ENCODE measurements around the gene CNPPD1.
"Not testable (repeated sequence)": the region's sequence is repeated elsewhere in the genome, so short reads cannot be mapped to it uniquely, and the experiment has no call there.

CNPPD1 gene

DNA sequence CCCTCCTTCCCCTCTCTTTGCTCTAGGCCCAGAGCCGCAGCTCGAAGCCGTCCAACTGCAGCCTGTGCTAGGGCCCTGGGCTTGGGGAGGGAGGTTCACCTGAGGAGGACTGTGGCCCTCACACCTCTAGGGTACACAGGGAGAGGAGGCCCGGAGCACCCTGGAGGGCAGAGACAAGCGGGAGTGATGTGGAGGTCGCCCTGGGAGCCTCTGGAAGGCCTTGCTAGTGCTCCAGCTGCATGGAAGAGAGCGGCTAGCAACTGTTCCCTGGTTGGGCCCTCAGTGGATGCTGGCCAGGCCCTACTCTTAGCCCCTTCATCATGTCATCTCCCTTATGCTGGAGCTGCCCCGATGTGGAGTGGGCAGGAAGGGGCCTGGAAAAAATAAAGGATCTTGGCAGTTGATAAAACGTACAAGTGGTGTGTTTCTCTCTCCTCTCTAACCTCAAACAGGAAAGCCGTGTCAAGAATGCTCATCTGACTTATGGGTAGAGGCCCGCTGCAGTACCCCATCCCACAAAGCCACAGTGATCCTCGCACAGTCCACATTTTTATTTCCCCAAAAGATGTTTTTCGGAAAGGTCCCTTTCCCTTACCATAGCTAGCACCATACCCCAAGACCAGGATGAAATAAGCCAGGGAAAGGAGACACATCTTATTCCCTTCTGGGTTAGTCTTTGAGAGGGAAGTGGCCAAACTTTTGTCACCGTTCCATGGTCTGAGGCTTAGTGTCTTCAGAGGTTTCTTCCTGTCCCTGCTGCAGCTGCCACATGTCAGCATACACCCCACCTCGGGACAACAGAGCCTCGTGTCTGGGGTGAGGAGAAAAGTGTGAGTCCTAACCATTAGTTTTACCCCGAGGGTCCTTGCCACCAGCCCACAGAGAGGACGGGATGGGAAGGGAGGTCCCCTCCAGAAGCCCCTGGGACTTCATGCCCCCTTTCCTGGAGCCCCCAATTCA lies 32.8 kb upstream of the CNPPD1 start:
- in situ Hi-C loops (cut with MboI; ENCODE audit: low sequenced_read_pairs) = loop anchor here (10.0 kb wide), 1 partner anchor 45 kb away; the partner anchor contains the start of gene NHEJ1

DNA sequence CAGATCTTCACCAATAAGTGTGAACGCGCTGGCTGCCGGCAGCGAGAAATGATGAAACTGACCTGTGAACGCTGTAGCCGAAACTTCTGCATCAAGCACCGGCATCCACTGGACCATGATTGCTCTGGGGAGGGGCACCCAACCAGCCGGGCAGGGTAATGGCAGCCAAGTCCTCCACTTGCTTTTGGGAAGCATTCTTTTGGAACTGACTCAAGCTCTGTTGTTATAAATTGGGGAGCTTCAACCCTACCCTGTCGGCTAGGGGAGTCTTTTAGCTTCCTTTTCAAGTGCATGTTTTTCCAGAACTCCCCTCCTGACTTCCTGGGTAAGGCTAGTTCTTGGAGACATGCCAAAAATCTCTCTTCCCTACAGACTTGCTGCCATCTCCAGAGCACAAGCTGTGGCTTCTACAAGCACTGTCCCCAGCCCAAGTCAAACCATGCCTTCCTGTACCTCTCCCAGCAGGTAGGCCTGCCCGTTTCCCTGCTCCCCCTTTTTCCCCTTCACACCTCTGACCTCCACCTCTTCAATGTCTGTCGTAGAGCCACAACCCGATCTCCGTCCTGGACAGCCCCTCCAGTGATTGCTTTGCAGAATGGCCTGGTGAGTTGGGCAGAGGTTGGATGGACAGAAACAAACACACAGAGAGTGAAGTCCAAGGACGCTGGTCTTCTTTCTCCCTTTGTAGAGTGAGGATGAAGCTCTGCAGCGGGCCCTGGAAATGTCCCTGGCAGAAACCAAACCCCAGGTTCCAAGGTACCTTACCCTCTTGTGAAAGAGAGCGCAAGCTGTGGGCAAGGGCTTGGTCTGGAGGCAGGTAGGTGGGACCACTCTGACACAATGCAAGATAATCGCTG lies 31.4 kb upstream of the CNPPD1 start:
- in situ Hi-C loops (cut with MboI; ENCODE audit: low sequenced_read_pairs) = no loop called here

DNA sequence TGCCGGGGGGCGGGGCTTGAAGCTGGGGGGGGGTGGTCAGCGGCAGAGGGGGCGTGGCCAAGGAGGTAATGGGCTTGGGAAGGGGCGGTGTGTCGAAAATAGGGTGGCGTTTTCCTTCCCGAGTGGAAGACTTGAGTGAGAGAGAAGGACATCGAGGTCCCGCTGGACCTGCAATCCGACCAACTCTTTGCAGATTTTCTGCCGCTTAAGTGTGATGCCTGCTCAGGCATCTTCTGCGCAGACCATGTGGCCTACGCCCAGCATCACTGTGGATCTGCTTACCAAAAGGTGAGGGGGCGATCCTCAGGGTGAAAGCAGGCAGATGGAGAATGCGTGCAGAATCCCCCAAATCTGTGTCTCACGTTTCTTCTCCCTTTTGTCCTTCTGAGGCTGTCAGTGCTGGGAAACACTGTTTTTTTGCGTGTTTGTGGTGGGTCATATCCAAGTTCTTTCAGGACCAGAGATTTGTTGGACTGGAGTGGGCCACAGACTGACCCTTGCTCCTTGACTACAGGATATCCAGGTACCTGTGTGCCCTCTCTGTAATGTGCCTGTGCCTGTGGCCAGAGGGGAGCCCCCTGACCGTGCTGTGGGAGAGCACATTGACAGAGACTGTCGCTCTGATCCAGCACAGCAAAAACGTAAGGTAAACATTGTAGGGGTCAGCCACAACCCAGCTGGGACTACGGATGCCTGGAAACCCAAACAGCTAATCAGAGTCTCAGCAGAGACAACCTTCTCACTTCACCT lies 30.6 kb upstream of the CNPPD1 start:
- in situ Hi-C loops (cut with MboI; ENCODE audit: low sequenced_read_pairs) = no loop called here

DNA sequence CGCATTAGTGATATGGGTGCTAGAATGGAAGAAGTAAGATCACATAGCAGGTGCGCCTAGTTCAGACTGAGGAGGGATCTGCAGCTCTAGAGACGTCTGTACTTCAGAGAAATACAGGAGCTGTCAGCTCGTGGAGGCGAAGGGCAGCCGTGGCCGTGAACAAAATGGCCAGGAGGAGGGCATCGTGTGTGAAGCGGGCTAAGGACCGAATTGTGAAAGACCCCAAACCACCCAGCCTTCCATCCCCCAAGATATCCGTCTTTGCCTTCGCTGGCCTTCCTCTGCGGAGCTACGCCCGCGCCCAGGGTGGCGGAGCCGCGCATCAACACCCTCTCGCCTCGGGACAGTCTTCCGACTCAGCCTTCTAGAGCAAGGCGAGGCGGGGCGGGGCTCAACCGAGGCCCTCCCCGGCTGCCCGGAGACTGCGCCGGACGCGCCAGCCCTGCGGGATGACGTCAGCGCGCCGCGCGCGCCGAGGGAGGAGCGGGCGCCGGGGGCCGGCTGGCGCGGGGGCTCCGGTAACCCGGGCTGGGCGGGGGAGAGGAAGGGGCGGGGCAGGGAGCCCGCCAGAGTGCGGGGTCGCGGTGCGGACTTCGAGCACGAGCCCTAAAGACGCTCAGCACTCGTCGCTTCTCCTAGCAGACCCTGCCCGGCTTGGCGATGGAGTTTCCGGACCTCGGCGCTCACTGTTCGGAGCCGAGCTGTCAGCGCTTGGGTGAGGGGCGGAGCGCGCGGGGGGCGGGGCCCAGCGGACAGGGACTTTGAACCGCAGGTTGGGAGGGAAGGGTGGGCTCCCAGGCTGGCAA lies 29.8 kb upstream of the CNPPD1 start, which contains the start of gene ZFAND2B:
Gene ZFAND2B, plus strand, starts transcription at position 455 of the 806 bp plus-strand sequence. Its CDS starts 206 bp downstream, at position 661.
- in situ Hi-C loops (cut with MboI; ENCODE audit: low sequenced_read_pairs) = no loop called here

DNA sequence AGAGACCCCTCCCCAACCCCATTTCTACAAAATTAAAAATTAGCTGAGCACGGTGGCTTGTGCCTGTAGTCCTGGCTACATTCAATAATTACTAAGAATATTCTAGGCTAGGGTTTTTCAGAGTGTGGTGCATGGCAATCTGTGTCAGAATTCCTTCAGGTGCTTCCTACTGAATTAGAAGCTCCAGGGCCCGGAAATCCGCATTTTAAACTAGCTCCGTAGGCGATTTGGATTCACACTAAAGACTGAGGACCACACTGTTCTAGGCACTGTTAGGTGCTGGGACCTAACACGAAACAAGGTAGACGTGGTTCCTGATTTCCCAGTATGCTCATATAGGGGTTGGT lies 29.2 kb upstream of the CNPPD1 start:
- in situ Hi-C loops (cut with MboI; ENCODE audit: low sequenced_read_pairs) = no loop called here

DNA sequence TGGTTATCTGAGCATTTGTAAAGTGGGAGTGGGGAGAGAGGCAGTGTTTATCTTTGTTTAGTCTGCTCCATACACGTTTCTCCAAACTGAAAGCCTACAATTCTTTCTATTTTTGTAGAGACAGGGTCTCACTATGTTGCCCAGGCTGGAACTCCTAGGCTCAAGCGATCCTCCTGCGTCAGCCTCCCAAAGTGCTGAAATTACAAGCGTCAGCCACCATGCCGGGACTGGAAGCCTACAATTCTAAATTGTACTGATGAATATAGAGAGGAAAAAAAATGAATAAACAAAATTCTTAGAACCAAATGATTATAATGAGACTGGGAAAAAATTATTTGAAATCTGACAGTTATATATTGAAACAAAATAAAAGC lies 28.4 kb upstream of the CNPPD1 start:
- in situ Hi-C loops (cut with MboI; ENCODE audit: low sequenced_read_pairs) = no loop called here

DNA sequence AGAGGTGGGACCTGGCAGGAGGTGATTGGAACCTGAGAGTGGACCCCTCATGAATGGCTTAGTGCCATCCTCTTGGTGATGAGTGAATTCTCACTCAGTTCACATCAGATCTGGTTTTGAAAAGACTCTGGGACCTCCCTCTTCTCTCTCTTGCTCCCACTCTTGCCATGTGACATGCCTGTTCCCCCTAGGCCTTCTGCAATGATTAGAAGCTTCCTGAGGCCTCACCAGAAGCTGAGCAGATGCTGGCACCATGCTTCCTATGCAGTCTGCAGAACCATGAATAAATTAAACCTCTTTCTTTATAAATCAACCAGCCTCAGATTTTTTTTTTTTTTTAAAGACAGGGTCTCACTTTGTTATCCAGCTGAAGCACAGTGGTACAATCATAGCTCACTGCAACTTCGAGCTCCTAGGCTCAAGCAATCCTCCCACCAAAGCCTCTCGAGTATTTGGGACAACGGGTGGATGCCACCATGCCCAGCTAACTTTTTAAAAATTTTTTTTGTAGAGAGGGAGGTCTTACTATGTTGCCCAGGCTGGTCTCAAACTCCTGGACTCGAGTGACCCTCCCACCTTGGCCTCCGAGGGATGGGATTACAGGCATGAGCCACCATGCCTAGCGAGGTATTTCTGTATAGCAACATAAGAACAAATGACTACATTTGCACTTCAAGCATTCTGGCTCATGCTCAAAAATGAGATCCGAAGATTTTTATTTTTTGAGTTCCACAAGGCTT lies 27.9 kb upstream of the CNPPD1 start:
- in situ Hi-C loops (cut with MboI; ENCODE audit: low sequenced_read_pairs) = no loop called here

DNA sequence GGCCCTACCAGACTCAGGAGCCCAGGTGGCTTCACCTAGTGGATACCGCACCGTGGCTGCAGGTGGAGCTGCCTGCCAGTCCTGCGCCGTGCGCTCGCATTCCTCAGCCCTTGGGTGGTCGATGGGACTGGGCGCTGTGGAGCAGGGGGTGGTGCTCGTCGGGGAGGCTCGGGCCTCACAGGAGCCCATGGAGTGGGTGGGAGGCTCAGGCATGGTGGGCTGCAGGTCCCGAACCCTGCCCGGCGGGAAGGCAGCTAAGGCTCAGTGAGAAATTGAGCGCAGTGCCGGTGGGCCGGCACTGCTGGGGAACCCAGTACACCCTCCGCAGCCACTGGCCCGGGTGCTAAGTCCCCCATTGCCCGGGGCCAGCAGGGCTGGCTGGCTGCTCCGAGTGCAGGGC lies 24.6 kb upstream of the CNPPD1 start:
- in situ Hi-C loops (cut with MboI; ENCODE audit: low sequenced_read_pairs) = not testable (repeated sequence)

DNA sequence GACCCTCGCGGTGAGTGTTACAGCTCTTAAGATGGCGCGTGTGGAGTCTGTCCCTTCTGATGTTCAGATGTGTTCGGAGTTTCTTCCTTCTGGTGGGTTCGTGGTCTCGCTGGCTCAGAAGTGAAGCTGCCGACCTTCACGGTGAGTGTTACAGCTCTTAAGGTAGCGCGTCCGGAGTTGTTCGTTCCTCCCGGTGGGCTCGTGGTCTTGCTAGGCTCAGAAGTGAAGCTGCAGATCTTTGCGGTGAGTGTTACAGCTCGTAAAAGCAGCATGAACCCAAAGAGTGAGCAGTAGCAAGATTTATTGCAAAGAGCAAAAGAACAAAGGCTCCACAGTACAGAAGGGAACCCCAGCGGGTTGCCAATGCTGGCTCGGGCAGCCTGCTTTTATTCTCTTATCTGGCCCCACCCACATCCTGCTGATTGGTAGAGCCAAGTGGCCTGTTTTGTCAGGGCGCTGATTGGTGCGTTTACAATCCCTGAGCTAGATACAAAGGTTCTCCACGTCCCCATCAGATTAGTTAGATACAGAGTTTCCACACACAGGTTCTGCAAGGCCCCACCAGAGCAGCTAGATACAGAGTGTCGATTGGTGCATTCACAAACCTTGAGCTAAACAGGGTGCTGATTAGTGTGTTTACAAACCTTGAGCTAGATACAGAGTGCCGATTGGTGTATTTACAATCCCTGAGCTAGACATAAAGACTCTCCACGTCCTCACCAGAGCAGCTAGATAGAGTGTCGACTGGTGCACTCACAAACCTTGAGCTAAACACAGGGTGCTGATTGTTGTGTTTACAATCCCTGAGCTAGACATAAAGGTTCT lies 24.0 kb upstream of the CNPPD1 start:
- in situ Hi-C loops (cut with MboI; ENCODE audit: low sequenced_read_pairs) = not testable (repeated sequence)

DNA sequence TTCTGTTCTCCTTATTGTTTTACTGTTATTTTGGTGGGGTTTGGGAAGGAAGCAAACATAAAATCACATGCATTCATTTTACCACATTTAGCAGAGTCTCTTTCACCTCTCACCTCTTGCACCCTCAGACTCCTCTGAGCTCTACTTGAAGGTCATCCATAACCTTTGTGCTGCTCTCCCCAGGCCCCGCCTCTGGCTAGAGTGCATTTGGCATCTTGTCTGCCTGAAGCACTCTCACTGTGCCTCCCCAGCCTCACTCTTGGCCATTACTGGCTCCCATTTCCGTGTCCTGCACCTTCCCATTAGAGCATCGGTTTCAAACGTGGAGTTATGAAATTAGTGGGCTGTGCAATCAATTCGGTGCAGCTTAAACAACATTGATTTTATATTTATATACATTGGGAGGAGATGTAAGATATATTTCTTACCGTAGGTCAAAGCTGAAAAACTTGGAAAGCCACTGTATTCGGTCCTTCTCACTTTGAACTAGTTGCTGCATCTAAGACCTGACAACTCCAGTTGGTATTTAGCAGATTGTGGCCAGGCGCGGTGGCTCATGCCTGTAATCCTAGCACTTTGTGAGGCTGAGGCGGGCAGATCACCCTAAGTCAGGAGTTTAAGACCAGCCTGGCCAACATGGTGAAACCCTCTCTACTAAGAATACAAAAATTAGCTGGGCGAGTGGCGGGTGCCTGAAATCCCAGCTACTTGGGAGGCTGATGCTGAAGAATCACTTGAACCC lies 22.9 kb upstream of the CNPPD1 start:
- in situ Hi-C loops (cut with MboI; ENCODE audit: low sequenced_read_pairs) = no loop called here

DNA sequence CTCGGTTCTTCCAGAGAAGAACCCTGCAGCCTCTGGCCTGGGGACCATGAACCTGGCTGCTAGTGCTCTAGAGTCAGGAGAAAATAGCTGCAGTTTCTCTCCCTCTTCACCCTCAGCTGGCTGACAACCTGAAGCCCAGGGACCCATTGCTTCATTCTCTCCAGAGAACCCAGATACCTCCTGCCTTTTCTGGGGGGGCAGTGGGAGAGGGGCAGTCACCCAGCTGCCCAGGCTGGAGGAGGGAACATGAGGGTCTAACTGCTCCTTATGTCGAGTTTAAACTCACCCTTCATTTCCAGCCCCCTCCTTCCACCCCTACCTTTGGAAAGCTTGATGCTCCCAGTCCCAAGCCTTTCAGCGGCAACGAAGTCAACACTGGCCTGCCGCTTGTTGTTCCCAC lies 22.2 kb upstream of the CNPPD1 start:
- in situ Hi-C loops (cut with MboI; ENCODE audit: low sequenced_read_pairs) = no loop called here

DNA sequence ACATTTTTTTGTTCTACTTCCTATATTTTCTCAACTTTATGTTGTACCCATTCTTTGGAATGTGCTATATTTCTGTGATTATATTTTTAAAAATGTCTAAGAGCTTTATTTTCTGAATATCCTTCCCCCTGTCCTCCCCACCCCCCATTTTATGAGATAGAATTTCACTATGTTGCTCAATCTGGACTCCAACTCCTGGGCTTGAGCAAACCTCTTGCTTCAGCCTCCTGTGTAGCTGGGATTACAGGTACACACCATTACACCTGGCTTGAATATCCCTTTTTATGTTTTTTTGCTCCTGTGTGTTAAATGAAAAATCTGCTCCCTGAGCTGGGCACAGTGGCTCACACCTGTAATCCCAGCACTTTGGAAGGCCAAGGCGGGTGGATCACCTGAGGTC lies 20.7 kb upstream of the CNPPD1 start:
- in situ Hi-C loops (cut with MboI; ENCODE audit: low sequenced_read_pairs) = no loop called here

DNA sequence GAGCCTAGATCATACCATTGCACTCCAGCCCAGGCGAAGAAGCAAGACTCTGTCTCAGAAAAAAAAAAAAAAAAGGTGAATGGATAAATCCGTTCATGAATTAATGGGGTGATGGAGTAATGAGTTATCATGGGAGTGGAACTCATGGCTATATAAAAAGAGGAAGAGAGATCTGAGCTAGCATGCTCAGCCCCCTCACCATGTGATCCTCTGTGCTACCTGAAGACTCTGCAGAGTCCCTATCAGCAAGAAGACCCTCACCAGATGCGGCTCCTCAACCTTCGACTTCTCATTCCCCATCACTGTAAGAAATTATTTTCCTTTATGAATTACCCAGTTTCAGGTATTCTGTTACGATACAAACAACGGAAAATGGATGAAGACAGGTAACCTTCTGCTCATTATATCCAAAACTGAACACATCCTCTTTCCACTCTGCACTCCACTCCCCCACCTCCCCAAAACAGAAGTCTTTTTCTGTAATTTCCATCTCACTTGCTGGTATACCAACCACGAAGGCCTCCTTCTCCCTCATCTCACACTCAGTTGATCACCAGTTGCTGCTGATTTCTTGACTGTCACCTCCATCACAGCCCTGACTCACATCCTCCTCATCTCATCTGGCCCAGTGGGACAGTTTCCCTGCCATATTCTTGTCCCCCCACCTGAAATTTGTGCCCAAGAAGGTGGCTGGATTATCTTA lies 10.2 kb upstream of the CNPPD1 start:
- in situ Hi-C loops (cut with MboI; ENCODE audit: low sequenced_read_pairs) = no loop called here

DNA sequence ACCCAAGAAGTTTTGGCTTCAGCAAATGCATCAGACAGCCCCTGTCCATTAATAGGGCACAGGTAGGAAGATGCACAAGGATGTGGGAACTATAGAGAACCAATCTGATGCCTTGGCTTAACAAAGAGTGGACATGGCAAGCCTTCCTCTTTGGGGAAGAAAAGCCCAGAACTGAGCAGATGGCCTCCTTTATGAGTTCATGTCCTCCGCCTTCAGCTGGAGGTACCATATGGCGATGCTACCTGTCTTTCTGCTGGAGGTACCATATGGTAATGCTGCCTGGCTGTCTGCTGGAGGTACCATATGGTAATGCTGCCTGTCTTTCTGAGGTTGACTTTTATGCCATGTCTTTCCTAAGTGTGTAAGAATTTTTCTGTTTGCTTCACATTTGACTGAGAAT lies 7.4 kb upstream of the CNPPD1 start:
- in situ Hi-C loops (cut with MboI; ENCODE audit: low sequenced_read_pairs) = no loop called here

DNA sequence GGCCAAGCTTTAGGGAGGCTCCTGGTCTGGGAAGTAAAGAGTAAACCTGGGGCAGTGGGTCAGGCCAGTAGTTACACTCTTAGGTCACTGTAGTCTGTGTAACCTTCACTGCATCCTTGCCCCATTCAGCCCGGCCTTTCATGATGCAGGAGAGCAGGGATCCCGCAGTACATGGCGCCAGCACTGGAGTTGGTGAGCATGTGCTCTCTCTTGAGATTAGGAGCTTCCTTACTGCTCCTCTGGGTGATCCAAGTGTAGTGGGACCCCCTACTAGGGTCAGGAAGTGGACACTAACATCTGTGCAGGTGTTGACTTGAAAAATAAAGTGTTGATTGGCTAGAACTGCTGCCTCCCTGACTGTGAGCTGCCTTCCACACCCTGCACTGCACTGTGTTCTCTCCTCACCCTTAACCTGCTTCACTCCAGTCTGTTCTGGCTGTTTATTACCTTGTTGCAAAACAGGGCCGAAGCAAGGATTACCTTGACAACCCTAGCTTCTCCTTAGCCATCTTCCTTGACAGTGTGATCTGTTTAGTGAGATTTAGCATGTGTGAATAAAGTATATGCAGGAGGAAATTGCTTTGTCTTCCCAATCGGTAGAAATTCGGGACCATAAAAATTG lies 6.5 kb upstream of the CNPPD1 start:
- in situ Hi-C loops (cut with MboI; ENCODE audit: low sequenced_read_pairs) = no loop called here

DNA sequence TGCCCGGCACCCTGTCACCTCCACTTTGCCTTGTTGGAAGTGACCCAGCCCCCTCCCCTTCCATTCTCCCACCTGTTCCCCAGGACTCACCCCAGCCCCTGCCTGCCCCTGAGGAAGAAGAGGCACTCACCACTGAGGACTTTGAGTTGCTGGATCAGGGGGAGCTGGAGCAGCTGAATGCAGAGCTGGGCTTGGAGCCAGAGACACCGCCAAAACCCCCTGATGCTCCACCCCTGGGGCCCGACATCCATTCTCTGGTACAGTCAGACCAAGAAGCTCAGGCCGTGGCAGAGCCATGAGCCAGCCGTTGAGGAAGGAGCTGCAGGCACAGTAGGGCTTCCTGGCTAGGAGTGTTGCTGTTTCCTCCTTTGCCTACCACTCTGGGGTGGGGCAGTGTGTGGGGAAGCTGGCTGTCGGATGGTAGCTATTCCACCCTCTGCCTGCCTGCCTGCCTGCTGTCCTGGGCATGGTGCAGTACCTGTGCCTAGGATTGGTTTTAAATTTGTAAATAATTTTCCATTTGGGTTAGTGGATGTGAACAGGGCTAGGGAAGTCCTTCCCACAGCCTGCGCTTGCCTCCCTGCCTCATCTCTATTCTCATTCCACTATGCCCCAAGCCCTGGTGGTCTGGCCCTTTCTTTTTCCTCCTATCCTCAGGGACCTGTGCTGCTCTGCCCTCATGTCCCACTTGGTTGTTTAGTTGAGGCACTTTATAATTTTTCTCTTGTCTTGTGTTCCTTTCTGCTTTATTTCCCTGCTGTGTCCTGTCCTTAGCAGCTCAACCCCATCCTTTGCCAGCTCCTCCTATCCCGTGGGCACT lies 5.8 kb upstream of the CNPPD1 start:
- in situ Hi-C loops (cut with MboI; ENCODE audit: low sequenced_read_pairs) = no loop called here

All from HL-60/S4 (cell line).